GM12892 (cell line): Measurements from ENCODE around the gene DCLK2.

Source experiments
- POLR2A ChIP-seq: IDR thresholded peaks from 2 replicates; pipeline ENCODE4 v1.6.1; 2011; ENCODE audit warnings: low read depth, low read length, control low read depth
- POLR2AphosphoS5 ChIP-seq: IDR thresholded peaks from 2 replicates; pipeline ENCODE4 v1.6.1; 2011; ENCODE audit warnings: low read depth, low read length, control low read depth

- TF ChIP-seq POLR2AphosphoS5 (no peak), POLR2A (no peak)
Observed at GRCh38 chr4:150251752-150252190, 173.5 kb downstream of the DCLK2 start.
